GM12878 (cell line): ENCODE results near the gene ARHGAP15. TPM values are rescaled to one million over a fixed set of nuclear protein-coding genes. Genes with fewer than 3 reads are reported as not detected.

ENCODE experiments used
- ATAC-seq: fragments of 200-7000 bp; cut with Tn5 transposase; 3 replicates; pipeline ENCODE4 v1.9.1; 2020; ENCODE audit warnings: mild to moderate bottlenecking, moderate library complexity
- BruUV-seq: library from RNA; stranded (reverse); fragments of 400-500 nt; replicated peaks from 2 replicates; lab custom pipeline; 2021; lab: Mats Ljungman, UMichigan
- CTCF ChIA-PET: fragments of 300-600 bp; sonication (Branson Sonifier 250); formaldehyde crosslinking; extraction: SDS; loops from one replicate; lab custom pipeline; 2021; ENCODE audit warnings: inconsistent platforms; lab: Yijun Ruan, JAX
- POLR2A ChIA-PET: fragments of 350-600 bp; formaldehyde crosslinking; extraction: SDS; loops from one replicate; lab custom pipeline; 2021; ENCODE audit warnings: inconsistent platforms; lab: Charles Lee
- RAD21 ChIA-PET: fragments of 300-600 bp; sonication (Branson Sonifier 250); formaldehyde crosslinking; loops from one replicate; lab custom pipeline; 2023; ENCODE audit warnings: antibody characterized with exemption; ENCODE audit not compliant: unreplicated experiment; lab: Charles Lee
- SMC1A ChIA-PET: fragments of 300-600 bp; sonication (Branson Sonifier 250); formaldehyde crosslinking; loops from one replicate; lab custom pipeline; 2023; ENCODE audit not compliant: unreplicated experiment, uncharacterized antibody; lab: Charles Lee
- DNase-seq: peaks from one replicate; pipeline ENCODE4 v3.0.0-alpha.2; 2011; ENCODE audit warnings: low read depth, low spot score
- FAIRE-seq: peaks from 3 replicates; lab custom pipeline; 2011; peaks lifted over from hg19 to GRCh38; lab: Jason Lieb, UNC
- H2AFZ ChIP-seq: 2 replicates; pipeline ENCODE4 v1.6.0; 2011; ENCODE audit warnings: low read depth, low read length, control low read depth; ENCODE audit not compliant: control insufficient read depth
- H3K27ac ChIP-seq: 2 replicates; pipeline ENCODE4 v1.5.1; 2011; ENCODE audit warnings: control low read depth; ENCODE audit not compliant: control insufficient read depth, insufficient read depth
- H3K27me3 ChIP-seq, 2 experiments: replicated peaks in 1 of 2; 2 replicates each; pipeline versions ENCODE4 v1.6.0 to v1.6.1; 2011; ENCODE audit warnings: low read length in 1 of 2; ENCODE audit not compliant: control insufficient read depth in 2 of 2, insufficient read depth in 2 of 2
- H3K36me3 ChIP-seq, 2 experiments: 2 replicates each; pipeline ENCODE4 v1.5.1; 2011; ENCODE audit warnings: low read length in 1 of 2; ENCODE audit not compliant: control insufficient read depth in 2 of 2, insufficient read depth in 2 of 2
- H3K4me1 ChIP-seq: 2 replicates; pipeline ENCODE4 v1.6.1; 2011; ENCODE audit warnings: mild to moderate bottlenecking, low read length, moderate library complexity, mixed read lengths; ENCODE audit not compliant: control insufficient read depth, insufficient read depth
- H3K4me2 ChIP-seq: 2 replicates; pipeline ENCODE4 v1.6.0; 2011; ENCODE audit warnings: control low read depth; ENCODE audit not compliant: control insufficient read depth, insufficient read depth
- H3K4me3 ChIP-seq: fragments of 200-600 bp; sonication (generic); 2 replicates; pipeline ENCODE4 v1.5.1; 2016
- H3K79me2 ChIP-seq: 2 replicates; pipeline ENCODE4 v1.6.0; 2011; ENCODE audit warnings: low read length; ENCODE audit not compliant: control insufficient read depth, insufficient read depth
- H3K9ac ChIP-seq: 2 replicates; pipeline ENCODE4 v1.8.0; 2011; ENCODE audit warnings: low read length, control low read depth, mixed read lengths; ENCODE audit not compliant: control insufficient read depth, insufficient read depth
- H3K9me3 ChIP-seq: replicated peaks from 3 replicates; pipeline ENCODE4 v1.5.1; 2011; ENCODE audit warnings: mild to moderate bottlenecking, low read length; ENCODE audit not compliant: control insufficient read depth, insufficient read depth
- H4K20me1 ChIP-seq: 2 replicates; pipeline ENCODE4 v1.6.0; 2011; ENCODE audit not compliant: control insufficient read depth, insufficient read depth
- CBFB ChIP-seq: IDR thresholded peaks from 2 replicates; pipeline ENCODE4 v1.6.1; 2016; ENCODE audit warnings: antibody characterized with exemption, low read depth
- KAT2A ChIP-seq: conservative IDR thresholded peaks from 2 replicates; pipeline ENCODE4 v1.6.1; 2011; ENCODE audit warnings: low read depth, low read length; ENCODE audit not compliant: control insufficient read depth
- POLR2AphosphoS5 ChIP-seq: IDR thresholded peaks from 2 replicates; pipeline ENCODE4 v1.6.1; 2011; ENCODE audit warnings: mild to moderate bottlenecking, low read length, inconsistent platforms
- RAD51 ChIP-seq: fragments of 450-650 bp; IDR thresholded peaks from 2 replicates; pipeline ENCODE4 v1.6.1; 2016; ENCODE audit warnings: moderate library complexity, mild to moderate bottlenecking, inconsistent platforms
- RELB ChIP-seq: fragments of 450-650 bp; IDR thresholded peaks from 2 replicates; pipeline ENCODE4 v1.6.1; 2017; ENCODE audit warnings: low read depth, mild to moderate bottlenecking, moderate library complexity
- TBL1XR1 ChIP-seq: IDR thresholded peaks from 2 replicates; pipeline ENCODE4 v1.6.1; 2012; ENCODE audit warnings: low read depth, low read length, improper control_type of control experiment
- ZZZ3 ChIP-seq: IDR thresholded peaks from 2 replicates; pipeline ENCODE4 v1.6.1; 2011; ENCODE audit warnings: low read depth; ENCODE audit not compliant: control insufficient read depth, insufficient read length
- WGBS: methylation state at CpG from one replicate; pipeline ENCODE4 v1.1.6; 2016; ENCODE audit warnings: low lambda C conversion rate; ENCODE audit not compliant: insufficient replicate concordance, insufficient coverage; ENCODE audit errors: missing lambda C conversion rate; 5-methylcytosine and 5-hydroxymethylcytosine counted together
- in situ Hi-C: fragments of 300-500 bp; cut with MboI; formaldehyde crosslinking; loops from 9 replicates; pipeline ENCODE4 v1.14.3; 2018; ENCODE audit warnings: mixed read lengths
- intact Hi-C: fragments of 100-400 bp; cut with micrococcal nuclease; formaldehyde crosslinking; loops from one replicate; pipeline ENCODE4 v1.14.2; 2022; ENCODE audit not compliant: unreplicated experiment
- polyA plus RNA-seq, 11 experiments: library from polyadenylated mRNA; depleted of rRNA in 4 of 11; unstranded in 6 of 11; stranded (reverse) in 5 of 11; fragments of >200 nt; fragmentation: Nextera tagmentation in 4 of 11; fragmentation: Illumina TruSeq in 1 of 11; extraction: Ambion mirVana in 4 of 11; extraction: Trizol in 1 of 11; gene quantifications; 1 replicate in 1 of 11; 2 replicates in 10 of 11; pipeline versions ENCODE4 v1.2.1 to v1.2.3, GENCODE V29; 2011 to 2016; ENCODE audit warnings: inconsistent platforms in 2 of 11, missing spikeins in 2 of 11, low read depth in 1 of 11
- total RNA-seq, 4 experiments: library from RNA; depleted of rRNA in 3 of 4; stranded (reverse); fragments of >200 nt in 3 of 4; fragmentation: Illumina TruSeq in 1 of 4; extraction: Trizol in 1 of 4; gene quantifications; 2 replicates each; pipeline versions ENCODE4 v1.2.1 to v1.2.3, GENCODE V29; 2013 to 2021

Gene ARHGAP15
- total and polyA plus RNA-seq, 10 of the 15 experiments (the other 5 are each of a cell fraction or from before 2014, with no cell fraction given), result 38.0 to 92.6 (median 66.7) TPM

GRCh38 chr2:143246246-143246645 lies 117.0 kb downstream of the ARHGAP15 start:
- H3K4me1 ChIP-seq, result no peaks in the 10 kb centered on the region
- H3K4me2 ChIP-seq, result no peak overlapping the region
- POLR2A ChIA-PET, result no interaction called here
- H2AFZ ChIP-seq, result no peak overlapping the region
- no peaks in the 10 kb centered on the region for H4K20me1 ChIP-seq
- intact Hi-C loops, result no loop called here
- RAD21 ChIA-PET, result no interaction called here
- H3K9ac ChIP-seq, result no peak overlapping the region
- ATAC-seq (no peak), DNase-seq (no peak), FAIRE-seq (no peak)
- in situ Hi-C loops, result no loop called here
- SMC1A ChIA-PET, result no interaction called here
- H3K27me3 ChIP-seq, result no peaks in the 10 kb centered on the region
- peaks cover 0 to 5% of the 10 kb centered on the region in 2 experiments; a peak in 1 of 4 replicates for H3K36me3 ChIP-seq
- CTCF ChIA-PET, result interaction anchor here (1.0 to 6.0 kb wide), 5 partner anchors 7 to 213 kb away, joined by 3 to 41 read pairs (median 4); no protein-coding TSS in a partner anchor
- no peak for TF ChIP-seq TBL1XR1
- no peak for TF ChIP-seq KAT2A
- TF ChIP-seq ZZZ3, result no peak
- TF ChIP-seq RELB, result no peak
- TF ChIP-seq RAD51, result no peak
- no peak for TF ChIP-seq CBFB
- no peak for TF ChIP-seq POLR2AphosphoS5
- no peak overlapping the region for H3K27ac ChIP-seq
- 95% methylated on average over 2 of the region's 2 CpGs for WGBS
- no TSS peak for BruUV-seq
- no peaks in the 10 kb centered on the region for H3K79me2 ChIP-seq
- H3K4me3 ChIP-seq, result no peak overlapping the region
- no peaks in the 10 kb centered on the region for H3K9me3 ChIP-seq
